Measurements from ENCODE around the gene RNASEH2A. TPM values are rescaled to one million over a fixed set of nuclear protein-coding genes. Genes with fewer than 3 reads are reported as not detected.

The RNASEH2A gene
- total and polyA plus RNA-seq, 2 of the 13 experiments (the other 11 are each of a cell fraction or from before 2014, with no cell fraction given) = 25.1 to 35.8 TPM

DNA sequence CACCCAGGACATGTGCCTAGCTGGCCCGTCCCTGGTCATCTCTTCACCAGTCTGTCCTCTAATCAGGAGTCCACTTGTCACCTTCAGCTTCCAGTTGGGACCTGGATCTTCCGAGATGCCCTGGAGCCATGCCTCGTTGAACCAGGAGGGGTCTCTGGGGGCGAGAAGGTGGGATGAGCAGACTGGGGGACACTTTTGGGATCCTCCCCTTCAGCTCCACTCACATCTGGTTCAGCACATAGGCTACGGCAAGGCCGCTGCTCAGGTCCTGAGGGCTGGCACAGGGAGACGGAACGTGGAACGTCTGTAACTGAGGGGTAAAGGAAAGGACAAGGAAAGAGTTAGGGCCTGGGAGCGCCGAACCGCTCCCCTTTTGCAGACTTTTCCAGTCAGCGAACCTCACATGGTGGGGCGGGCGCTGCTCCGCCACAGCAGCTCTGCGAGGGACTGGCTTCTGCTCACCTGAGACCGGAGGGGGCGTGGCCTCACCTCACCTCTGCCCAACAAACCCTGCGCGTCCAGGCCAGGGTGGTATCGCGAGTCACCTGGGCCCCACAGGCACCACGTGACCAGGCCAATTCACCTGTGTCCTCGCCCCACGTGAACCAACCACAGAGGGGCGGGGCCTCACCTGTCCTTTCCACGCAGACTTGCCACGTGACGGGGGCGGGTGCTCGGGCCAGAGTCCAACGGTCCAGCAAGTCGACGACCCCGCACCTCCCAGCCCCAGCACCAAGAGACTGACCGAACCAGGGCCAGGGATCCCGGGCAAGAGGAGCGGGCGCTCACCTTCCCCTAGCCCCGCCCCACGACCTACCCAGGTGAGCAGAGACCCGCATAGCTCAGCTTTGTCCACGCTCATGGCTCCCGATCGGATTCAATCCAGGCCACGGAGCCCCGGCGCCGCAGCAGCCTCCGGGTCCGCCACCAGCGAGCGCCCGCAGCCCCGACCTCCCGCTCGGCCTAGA lies 31.5 kb upstream of the RNASEH2A start, which contains the start of gene HOOK2 (continued):
- TF ChIP-seq, protein P1, sequence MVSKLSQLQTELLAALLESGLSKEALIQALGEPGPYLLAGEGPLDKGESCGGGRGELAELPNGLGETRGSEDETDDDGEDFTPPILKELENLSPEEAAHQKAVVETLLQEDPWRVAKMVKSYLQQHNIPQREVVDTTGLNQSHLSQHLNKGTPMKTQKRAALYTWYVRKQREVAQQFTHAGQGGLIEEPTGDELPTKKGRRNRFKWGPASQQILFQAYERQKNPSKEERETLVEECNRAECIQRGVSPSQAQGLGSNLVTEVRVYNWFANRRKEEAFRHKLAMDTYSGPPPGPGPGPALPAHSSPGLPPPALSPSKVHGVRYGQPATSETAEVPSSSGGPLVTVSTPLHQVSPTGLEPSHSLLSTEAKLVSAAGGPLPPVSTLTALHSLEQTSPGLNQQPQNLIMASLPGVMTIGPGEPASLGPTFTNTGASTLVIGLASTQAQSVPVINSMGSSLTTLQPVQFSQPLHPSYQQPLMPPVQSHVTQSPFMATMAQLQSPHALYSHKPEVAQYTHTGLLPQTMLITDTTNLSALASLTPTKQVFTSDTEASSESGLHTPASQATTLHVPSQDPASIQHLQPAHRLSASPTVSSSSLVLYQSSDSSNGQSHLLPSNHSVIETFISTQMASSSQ (IDR thresholded peaks at IDR 0.05; ENCODE audit: low read depth) = no peak
- TF ChIP-seq, protein P1 (CRISPR knock-in tag; IDR thresholded peaks at IDR 0.05; ENCODE audit: borderline replicate concordance) = peak; percentile 49; the same call in 1 of the 2 replicates
- TF ChIP-seq HDAC1 (CRISPR knock-in tag; IDR thresholded peaks at IDR 0.05) (peak; percentile 3; the same call in 1 of the 2 replicates), ZNF30 (CRISPR knock-in tag; IDR thresholded peaks at IDR 0.05) (no peak), ZNF577 (CRISPR knock-in tag; IDR thresholded peaks at IDR 0.05; ENCODE audit: borderline replicate concordance, low read depth) (no peak), ZFP62 (CRISPR knock-in tag; IDR thresholded peaks at IDR 0.05) (no peak), RFXAP (CRISPR knock-in tag; IDR thresholded peaks at IDR 0.05; ENCODE audit: borderline replicate concordance) (0 out of 2 replicates have a peak, but pooled peaks have one; percentile 8), RAD51 (IDR thresholded peaks at IDR 0.05; ENCODE audit: borderline replicate concordance) (peak; percentile 80), SP5 (CRISPR knock-in tag; IDR thresholded peaks at IDR 0.05; ENCODE audit: borderline replicate concordance, low read depth) (no peak)
- TF ChIP-seq, protein P2, sequence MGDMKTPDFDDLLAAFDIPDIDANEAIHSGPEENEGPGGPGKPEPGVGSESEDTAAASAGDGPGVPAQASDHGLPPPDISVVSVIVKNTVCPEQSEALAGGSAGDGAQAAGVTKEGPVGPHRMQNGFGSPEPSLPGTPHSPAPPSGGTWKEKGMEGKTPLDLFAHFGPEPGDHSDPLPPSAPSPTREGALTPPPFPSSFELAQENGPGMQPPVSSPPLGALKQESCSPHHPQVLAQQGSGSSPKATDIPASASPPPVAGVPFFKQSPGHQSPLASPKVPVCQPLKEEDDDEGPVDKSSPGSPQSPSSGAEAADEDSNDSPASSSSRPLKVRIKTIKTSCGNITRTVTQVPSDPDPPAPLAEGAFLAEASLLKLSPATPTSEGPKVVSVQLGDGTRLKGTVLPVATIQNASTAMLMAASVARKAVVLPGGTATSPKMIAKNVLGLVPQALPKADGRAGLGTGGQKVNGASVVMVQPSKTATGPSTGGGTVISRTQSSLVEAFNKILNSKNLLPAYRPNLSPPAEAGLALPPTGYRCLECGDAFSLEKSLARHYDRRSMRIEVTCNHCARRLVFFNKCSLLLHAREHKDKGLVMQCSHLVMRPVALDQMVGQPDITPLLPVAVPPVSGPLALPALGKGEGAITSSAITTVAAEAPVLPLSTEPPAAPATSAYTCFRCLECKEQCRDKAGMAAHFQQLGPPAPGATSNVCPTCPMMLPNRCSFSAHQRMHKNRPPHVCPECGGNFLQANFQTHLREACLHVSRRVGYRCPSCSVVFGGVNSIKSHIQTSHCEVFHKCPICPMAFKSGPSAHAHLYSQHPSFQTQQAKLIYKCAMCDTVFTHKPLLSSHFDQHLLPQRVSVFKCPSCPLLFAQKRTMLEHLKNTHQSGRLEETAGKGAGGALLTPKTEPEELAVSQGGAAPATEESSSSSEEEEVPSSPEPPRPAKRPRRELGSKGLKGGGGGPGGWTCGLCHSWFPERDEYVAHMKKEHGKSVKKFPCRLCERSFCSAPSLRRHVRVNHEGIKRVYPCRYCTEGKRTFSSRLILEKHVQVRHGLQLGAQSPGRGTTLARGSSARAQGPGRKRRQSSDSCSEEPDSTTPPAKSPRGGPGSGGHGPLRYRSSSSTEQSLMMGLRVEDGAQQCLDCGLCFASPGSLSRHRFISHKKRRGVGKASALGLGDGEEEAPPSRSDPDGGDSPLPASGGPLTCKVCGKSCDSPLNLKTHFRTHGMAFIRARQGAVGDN (CRISPR knock-in tag; IDR thresholded peaks at IDR 0.05) = peak; percentile 84
- TF ChIP-seq, protein P3, sequence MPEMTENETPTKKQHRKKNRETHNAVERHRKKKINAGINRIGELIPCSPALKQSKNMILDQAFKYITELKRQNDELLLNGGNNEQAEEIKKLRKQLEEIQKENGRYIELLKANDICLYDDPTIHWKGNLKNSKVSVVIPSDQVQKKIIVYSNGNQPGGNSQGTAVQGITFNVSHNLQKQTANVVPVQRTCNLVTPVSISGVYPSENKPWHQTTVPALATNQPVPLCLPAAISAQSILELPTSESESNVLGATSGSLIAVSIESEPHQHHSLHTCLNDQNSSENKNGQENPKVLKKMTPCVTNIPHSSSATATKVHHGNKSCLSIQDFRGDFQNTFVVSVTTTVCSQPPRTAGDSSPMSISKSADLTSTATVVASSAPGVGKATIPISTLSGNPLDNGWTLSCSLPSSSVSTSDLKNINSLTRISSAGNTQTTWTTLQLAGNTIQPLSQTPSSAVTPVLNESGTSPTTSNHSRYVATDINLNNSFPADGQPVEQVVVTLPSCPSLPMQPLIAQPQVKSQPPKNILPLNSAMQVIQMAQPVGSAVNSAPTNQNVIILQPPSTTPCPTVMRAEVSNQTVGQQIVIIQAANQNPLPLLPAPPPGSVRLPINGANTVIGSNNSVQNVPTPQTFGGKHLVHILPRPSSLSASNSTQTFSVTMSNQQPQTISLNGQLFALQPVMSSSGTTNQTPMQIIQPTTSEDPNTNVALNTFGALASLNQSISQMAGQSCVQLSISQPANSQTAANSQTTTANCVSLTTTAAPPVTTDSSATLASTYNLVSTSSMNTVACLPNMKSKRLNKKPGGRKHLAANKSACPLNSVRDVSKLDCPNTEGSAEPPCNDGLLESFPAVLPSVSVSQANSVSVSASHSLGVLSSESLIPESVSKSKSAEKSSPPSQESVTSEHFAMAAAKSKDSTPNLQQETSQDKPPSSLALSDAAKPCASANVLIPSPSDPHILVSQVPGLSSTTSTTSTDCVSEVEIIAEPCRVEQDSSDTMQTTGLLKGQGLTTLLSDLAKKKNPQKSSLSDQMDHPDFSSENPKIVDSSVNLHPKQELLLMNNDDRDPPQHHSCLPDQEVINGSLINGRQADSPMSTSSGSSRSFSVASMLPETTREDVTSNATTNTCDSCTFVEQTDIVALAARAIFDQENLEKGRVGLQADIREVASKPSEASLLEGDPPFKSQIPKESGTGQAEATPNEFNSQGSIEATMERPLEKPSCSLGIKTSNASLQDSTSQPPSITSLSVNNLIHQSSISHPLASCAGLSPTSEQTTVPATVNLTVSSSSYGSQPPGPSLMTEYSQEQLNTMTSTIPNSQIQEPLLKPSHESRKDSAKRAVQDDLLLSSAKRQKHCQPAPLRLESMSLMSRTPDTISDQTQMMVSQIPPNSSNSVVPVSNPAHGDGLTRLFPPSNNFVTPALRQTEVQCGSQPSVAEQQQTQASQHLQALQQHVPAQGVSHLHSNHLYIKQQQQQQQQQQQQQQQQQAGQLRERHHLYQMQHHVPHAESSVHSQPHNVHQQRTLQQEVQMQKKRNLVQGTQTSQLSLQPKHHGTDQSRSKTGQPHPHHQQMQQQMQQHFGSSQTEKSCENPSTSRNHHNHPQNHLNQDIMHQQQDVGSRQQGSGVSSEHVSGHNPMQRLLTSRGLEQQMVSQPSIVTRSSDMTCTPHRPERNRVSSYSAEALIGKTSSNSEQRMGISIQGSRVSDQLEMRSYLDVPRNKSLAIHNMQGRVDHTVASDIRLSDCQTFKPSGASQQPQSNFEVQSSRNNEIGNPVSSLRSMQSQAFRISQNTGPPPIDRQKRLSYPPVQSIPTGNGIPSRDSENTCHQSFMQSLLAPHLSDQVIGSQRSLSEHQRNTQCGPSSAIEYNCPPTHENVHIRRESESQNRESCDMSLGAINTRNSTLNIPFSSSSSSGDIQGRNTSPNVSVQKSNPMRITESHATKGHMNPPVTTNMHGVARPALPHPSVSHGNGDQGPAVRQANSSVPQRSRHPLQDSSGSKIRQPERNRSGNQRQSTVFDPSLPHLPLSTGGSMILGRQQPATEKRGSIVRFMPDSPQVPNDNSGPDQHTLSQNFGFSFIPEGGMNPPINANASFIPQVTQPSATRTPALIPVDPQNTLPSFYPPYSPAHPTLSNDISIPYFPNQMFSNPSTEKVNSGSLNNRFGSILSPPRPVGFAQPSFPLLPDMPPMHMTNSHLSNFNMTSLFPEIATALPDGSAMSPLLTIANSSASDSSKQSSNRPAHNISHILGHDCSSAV (CRISPR knock-in tag; IDR thresholded peaks at IDR 0.05; ENCODE audit: borderline replicate concordance) = no peak
